CD4-positive, alpha-beta T cell treated with Interleukin-10 for 1 hour (primary cell): ENCODE data around the gene HSF2BP.
"Not testable (repeated sequence)": the region's sequence is repeated elsewhere in the genome, so short reads cannot be mapped to it uniquely, and the experiment has no call there.

Source experiments
- DNase-seq: peaks from one replicate; pipeline ENCODE4 v3.0.0-alpha.2; 2020

HSF2BP gene

DNA sequence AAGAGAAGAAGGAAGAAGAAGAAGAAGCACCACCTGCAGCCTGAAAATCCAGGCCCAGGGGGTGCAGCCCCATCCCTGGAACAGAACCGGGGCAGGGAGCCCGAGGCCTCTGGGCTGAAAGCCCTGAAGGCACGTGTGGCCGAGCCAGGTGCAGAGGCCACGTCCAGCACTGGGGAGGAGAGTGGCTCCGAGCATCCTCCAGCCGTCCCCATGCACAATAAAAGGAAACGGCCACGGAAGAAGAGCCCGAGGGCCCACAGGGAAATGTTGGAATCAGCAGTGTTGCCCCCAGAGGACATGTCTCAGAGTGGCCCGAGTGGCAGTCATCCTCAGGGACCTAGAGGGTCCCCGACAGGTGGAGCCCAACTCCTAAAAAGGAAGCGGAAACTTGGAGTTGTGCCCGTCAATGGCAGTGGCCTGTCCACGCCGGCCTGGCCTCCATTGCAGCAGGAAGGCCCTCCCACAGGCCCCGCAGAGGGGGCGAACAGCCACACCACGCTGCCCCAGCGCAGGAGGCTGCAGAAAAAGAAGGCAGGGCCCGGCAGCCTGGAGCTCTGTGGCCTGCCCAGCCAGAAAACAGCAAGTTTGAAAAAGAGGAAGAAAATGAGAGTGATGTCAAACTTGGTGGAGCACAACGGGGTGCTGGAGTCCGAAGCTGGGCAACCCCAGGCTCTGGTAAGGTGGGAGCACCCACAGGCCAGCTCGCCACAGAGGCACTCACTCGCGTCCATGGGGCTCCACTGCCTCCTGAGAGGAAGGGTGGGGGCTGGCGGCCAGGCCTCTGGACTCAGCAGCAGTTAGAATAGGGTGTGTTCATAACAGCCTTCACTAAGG is 28.5 kb upstream of the HSF2BP start:
- DNase-seq = no peak

DNA sequence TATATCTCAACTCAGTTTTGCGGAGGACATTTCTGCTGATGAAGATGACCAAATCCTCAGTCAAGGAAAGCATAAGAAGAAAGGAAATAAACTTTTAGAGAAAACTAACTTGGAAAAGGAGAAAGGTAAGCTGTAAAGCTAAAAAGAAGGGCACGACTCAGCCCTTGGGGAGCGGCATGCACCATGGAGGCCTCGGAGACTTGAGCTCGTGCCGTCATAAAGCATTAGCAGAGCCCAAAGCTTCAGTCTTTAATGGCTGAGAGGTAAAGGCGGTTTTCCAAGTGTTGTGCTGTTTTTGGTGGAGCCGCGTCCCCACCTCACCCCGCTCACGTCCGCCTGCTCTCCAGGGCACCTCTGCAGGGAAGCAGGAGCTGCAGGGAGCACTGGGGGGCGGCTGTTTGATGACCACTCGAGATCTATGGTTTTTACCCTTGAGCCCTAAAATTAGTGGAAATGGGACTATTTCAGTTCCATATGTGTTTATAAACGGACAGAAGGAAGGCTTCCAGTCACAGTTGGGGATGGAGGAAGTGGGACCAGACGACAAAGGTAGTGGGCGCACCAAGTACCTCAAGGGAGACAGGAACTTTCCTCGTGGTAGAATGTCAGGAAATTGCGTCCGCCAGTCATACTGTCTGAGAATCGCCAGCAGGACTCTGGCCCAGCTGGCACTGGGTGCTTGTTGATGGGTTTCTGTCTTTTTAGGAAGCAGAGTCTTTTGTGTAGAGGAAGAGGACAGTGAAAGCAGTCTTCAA is 27.7 kb upstream of the HSF2BP start:
- DNase-seq = no peak

DNA sequence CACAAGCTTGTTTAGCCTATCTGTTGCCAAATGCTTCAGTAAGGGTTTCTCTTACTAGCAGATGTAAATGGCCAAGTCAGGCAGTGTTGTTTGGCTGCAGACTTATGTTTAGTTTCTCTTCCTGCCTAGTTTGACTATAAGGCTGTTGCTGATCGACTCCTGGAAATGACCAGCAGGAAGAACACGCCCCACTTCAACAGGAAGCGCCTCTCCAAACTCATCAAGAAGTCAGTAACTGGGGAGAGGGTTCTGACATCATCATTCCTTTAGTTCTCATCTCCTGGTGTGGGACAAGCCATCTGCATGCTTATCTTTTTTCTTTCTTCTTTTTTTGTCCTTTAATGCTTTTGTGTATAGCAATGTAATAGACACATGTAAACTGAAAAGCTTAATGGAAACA is 25.1 kb upstream of the HSF2BP start:
- DNase-seq = no peak

DNA sequence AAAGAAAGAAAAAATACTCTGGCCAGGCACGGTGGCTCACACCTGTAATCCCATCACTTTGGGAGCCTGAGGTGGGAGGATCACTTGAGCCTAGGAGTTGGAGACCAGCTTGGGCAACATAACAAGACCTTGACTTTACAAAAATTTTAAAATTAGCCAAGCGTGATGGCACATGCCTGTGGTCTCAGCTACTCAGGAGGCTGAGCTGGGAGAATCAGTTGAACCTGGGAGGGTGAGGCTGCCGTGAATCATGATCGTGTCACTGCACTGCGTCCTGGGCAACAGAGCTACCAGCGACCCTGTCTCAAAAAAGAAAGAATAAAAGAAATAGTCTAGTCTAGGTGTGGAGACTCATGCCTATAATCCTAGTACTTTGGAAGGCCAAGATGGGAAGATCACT is 22.4 kb upstream of the HSF2BP start:
- DNase-seq = no peak

DNA sequence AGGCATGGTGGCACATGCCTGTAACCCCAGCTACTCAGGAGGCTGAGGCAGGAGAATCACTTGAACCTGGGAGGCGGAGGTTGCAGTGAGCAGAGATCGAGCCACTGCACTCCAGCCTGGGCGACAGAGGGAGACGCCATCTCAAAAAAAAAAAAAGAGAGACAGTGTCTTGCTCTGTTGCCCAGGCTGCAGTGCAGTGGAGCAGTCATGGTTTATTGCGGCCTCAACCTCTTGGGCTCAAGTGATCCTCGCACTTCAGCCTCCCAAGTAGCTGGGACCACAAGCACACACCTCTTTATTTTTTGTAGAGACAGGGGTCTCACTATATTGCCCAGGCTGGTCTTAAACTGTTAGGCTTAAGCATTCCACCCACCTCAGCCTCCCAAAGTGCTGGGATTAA is 21.1 kb upstream of the HSF2BP start:
- DNase-seq = not testable (repeated sequence)

DNA sequence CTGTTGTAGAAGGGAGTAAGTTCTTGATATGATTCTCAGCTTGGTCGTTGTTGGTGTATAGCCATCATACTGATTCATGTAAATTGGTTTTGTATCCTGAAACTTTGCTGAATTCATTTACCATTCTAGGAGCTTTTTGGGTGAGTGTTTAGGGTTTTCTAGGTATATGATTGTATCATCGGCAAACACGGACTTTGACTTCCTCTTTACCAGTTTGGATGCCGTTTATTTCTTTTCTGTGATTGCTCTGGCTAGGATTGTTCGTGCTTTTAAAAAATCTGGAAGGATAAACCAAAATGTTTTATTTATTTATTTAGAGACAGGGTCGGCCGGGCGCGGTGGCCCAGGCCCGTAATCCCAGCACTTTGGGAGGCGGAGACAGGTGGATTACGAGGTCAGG is 20.7 kb upstream of the HSF2BP start:
- DNase-seq = no peak

DNA sequence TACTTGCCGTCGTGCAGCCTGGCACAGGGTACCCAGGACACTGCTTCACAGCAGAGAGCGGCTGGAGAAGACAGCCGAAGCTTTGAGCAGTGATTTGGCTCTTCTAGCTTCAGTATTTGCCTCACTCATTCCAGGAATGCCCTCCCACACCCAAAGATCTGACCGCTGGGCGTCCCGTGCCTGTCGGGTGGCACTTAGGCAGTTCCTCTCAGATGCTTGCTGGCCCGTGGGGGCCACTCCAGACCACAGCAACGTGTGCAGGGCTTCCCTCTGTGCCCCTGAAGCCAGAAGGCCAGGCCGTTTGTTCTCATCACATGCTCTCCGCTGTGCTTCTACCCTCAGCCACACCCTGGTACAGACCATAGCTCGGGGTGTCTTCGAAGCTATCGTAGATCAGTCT is 17.1 kb upstream of the HSF2BP start:
- no peak for DNase-seq

DNA sequence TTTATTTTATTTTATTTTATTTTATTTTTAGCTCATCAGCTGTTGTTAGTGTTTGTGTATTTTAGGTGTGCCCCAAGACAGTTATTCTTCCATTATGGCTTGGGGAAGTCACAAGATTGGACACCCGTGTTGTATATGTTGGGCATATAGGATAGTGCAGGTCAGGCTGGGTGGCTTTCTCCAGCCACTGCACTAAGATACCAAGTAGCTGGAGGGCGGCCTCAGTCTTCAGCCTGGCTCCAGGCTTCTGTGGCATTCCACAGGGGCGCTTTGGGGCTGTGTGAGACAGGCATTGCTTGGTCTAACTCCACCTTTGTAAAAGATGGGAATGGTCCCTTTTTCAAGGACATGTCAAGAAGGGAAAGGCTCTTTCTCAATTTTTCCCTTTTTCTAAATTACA is 16.6 kb upstream of the HSF2BP start:
- DNase-seq = no peak

DNA sequence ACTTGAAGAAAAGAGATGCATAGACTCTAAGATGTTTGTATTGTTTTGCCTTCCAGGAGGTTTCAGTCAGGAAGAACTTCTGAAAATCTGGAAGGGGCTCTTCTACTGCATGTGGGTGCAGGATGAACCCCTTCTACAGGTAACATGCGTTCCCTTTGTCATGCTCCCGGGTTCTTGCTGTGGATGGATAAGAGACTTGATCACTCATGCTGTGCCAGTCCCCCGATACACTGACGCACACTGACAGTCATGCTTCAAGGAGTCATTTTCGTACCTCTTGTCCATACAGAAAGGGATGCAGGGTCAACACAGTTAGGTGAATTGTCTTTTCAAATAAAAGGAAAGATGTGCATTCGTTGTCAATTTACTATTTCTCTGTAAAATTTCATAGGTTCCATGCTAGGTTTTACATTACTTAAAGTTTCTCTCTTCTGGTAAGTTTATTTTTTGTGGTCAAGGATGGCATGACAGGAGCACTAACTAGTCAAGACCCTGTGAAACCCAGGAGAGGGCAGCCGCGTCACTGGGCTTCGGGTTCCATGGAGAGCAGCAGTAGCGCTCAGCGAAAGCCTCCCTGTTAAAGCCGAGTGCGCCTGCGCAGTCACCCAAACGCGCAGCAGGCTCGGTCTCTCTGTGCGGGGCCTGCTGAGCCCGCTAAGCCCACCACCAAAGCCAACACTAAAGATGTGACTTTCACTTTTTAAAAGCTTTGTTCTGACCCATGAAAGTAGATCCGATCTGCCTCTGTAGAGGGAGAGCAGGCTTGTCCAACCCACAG is 10.7 kb upstream of the HSF2BP start:
- DNase-seq = no peak

DNA sequence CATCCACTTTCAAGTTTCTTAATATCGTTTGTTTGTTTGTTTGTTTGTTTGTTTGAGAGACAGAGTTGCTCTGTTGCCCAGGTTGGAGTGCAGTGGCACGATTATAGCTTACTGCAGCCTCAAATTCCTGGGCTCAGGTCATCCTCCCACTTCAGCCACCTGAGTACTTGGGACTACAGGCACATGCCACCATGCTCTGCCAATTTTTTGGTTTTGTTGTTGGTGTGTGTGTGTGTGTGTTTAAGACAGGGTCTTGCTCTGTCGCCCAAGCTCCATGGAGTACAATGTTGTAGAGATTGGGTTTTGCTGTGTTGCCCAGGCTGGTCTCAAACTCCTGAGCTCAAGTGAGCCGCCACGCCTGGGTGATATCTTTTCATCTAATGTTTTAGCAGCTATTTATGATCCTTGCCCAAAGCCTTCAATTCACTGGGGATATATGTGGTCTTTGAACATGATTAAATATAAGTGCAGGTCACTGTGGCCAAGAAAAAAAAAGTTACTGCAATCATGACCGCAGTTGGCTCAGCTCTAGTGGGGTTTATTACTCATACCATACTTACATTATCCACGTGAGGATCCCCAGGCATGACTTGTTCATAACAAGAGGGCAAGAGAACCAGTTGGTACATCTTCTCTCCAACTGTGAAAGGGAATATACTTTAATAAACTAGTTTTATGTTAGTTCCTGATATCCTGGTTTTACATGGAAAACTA is 8.1 kb upstream of the HSF2BP start:
- DNase-seq = no peak

DNA sequence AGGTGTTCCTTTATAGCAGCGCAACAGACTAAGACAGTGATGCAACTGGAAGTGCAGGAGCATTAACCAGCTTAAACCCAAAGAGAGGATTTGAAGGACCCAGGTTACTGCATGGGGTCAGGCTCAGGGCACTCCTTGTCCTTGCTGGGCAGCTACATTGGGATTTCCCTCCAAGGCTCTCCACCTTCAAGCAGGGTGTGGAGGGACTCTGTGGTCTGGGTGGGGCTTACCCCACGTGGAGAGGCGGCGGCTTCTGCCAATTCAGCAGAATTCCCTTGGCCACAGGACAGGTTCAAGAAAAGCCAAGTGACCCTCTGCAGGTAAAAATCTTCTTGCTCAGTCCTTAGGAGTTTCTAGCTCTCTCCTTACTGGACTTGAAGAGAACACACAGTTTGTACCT is 6.6 kb upstream of the HSF2BP start:
- no peak for DNase-seq

DNA sequence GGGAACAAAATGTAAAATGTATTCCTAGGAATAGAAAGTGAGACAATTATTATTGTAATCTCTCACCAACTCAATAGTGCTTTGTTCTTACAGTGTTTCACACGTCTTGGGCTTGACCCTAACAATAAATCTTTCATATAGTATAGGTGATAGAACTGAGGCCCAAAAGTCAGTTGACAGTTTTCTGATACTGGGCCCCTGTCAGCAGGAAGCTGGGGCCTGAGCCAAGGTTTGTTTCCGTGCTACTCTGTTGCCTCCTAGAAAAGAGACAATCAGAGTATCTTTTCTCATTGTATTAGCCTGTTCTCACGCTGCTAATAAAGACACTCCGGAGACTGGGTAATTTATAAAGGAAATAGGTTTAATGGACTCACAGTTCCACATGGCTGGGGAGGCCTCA is 5.1 kb upstream of the HSF2BP start:
- no peak for DNase-seq

DNA sequence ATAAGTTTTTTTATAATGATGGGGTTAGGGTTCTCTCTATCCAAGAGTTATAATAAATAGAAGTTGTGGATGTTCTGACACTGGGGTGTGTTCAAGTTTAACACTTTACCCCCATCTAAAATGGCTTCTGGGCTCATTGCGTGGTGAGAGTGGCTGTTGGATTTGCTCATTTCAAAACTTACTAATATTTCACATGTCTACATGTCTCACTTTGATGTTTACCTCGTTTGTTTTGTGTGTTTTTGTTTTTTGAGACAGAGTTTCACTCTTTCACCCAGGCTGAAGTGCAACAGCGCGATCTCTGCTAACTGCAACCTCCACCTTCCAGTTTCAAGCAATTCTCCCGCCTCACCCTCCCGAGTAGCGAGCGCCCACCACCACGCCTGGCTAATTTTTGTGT is 3.7 kb upstream of the HSF2BP start:
- no peak for DNase-seq

DNA sequence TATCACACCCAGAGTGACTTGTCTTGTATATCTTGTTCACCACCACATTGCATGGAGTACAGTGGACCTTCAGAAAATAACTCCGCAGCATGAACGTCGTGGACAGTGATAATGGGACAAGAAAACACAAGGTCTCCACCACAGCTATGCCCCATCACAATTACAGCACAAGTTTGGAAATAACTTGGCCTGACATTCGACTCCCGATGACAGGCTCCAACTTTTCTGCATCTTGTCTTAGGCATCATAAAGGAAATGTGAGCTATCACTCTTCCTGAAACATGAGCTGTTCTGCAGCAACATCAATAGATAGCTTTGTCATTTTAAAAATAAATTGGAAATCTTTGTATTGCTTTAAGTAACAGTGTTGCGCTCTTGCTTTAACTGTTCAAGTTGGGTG is 3.0 kb upstream of the HSF2BP start:
- no peak for DNase-seq

DNA sequence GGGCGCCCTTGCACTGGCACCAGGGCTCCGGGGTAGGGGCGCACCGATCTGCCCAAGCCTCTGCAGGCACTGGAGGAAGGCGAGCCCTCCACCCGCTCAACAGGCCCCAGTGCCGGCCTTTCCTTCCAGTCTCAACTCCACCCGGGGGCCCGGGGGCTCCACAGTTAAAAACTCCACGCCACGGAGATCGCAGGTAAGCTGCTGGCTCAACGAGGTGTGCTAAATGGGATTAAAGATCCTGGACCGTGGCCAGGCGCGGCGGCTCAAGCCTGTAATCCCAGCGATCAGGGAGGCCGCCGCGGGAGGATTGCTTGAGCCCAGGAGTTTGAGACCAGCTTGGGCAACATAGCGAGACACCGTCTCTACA is 536 bp downstream of the HSF2BP start:
- no peak for DNase-seq

DNA sequence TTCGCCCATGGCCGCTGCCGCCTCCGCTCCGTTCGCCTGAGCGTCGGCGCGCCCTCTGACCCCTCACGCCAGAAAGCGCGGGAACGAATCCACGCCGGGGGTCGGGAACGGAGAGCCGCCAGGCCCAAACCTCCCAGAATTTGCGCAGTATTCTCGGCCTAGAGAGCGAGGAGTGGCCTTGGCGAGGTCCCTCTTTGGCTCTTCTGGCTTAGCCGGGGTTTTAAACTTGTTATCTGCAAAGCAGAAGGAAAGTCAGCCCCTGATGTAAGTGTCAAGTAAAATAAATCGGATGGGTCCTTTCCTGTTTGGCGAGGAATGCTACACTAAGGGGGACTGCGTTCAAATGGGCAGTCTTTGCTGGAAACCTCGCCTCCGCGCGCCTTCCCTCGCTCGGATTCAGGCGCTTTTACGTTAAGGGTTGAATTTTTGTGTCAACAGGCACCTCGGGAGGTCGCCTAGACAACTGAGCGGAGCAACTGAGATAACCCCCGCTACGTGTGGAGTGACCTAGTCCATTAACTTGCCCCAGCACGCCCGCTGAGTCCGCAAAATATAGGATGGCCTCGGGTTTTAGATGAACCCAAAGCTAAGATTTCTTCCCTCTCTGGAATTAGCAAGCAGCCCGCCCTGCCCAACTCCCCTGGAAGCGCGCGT is 1.1 kb downstream of the HSF2BP start:
- DNase-seq = no peak

DNA sequence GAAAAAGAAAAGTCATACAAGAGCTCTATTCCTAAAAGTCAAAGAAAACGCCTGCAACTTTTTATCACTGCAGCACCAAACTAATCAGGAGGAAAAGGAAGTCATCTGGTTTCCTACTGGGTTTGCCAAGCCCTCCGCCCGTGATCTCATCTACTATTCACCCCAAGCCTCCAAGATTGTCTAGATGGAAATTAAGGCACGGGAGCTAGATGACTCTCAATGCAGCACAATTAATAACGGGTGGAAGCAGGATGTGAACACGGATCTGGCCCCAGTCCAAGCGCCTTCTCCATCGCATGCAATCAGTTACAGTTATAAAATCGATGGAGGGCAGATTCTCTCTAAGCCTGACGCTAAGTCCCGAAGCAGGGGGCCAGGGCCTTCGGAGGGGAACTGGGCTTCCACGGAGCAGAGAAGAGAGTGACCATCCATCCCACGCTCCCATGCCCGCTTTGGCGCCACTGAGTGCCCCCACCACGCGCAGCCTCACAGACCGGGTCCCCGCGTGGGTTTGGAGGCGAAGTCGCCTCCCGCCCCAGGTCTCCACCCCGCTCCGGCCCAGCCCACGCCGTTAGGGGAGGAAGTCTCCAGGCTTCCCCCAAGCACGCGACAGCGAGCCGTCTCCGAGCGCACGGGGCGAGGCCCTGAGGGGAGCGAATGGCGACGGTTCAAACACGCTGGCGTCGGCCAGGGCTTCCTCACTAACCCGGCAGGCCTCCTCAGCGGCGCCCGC is 1.8 kb downstream of the HSF2BP start:
- DNase-seq = no peak

DNA sequence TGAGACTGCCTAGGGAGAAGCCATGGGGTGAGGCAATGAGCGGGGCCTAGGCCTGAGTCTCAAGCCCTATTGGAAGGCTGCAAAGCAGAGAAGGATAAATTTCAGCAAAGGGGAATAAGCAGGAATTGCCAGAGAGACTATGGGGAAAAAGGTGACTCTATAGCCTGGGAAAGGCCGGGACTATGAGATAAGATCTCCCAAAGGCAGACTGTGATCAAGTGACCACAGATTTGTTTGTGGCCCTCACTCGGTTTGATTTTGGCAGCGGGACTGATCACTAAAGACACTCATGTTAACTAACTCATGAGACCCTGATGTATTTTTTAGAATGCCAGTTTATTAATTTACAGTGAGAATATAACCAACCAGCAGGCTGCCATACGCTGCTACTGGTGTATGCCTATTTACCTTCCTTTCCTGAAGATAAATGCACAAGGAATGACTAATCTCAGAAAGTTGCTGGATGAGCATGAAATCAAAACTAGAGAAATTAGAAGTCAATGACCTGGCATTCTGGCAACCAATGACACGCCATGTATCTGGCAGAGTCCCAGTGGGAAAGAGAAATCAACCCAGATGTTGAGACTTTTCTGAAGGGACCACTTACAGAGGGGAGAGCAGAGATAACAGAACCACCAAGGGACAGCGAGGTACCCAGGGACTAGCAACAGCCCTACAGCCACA is 4.3 kb downstream of the HSF2BP start:
- no peak for DNase-seq

DNA sequence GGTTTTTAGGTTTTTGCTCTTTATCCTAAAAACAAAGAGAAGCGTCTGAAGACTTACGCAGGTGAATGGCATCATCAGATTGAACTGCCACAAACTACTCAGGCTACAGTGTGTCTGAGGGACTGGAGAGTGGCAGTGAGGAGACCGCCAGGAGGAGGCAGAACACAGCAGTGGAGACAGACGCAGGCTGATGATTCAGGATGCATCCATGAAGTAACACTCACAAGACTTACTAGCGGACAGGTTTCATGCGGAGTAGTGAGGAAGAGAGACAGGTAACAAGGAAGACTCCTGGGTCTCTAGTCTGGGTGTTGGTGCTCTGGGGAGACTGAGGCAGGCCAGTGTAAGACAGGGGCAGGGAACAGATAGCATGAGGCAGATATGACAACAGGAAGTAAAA is 5.7 kb downstream of the HSF2BP start:
- DNase-seq = no peak

DNA sequence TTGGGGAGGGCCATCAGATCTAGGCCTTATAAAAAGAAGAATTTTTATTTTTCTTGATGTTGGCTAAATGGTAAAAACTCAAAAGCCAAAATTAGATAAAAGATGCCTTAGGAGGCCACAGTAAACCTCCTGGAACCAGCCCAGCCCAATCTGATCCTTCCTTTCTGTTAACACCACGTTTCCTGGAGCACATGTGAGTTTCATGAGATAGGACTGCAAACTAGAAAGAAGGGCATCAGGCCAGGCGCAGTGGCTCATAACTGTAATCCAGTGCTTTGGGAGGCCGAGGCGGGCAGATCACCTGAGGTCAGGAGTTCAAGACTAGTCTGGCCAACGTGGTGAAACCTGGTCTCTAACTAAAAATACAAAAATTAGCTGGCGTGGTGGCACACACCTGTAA is 6.7 kb downstream of the HSF2BP start:
- no peak for DNase-seq

DNA sequence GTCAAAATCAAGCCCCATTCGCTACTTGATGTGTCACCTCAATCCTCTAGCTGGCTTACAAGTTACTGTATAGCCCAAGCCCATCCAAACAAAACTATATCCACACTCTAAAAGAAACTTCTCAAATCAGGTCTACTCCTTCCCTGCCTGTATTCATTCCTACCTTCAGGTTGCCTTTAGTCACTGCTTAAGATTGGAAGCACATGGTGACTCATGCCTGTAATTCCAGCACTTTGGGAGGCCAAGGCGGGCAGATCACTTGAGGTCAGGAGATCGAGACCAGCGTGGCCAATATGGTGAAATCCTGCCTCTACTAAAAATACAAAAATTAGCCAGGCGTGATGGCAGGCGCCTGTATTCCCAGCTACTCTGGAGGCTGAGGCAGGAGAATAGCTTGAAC is 7.4 kb downstream of the HSF2BP start:
- not testable (repeated sequence) for DNase-seq
